Sciatic nerve (tissue), 2 donors: ENCODE results near the gene CCDC117. TPM values are rescaled to one million over a fixed set of nuclear protein-coding genes. Genes with fewer than 3 reads are reported as not detected.
A peak's percentile ranks its signal among the peaks of the same experiment; 100 is the strongest.
"Not testable (repeated sequence)": the region's sequence is repeated elsewhere in the genome, so short reads cannot be mapped to it uniquely, and the experiment has no call there.

Experiments used
- ATAC-seq: fragments of 200-7000 bp; cut with Tn5 transposase; one replicate; pipeline ENCODE4 v1.9.1; 2020; ENCODE audit warnings: mild to moderate bottlenecking, moderate library complexity
- DNase-seq: peaks from one replicate; pipeline ENCODE4 v3.0.0-alpha.2; 2020; ENCODE audit warnings: low spot score
- intact Hi-C: fragments of 100-400 bp; cut with DNase I; formaldehyde crosslinking; loops from one replicate; pipeline ENCODE4 v1.14.2; 2022
- total RNA-seq: library from RNA; stranded (reverse); fragmentation: NEBNext Ultra II Directional; extraction: Animal tissue kit (Norgen Biotek cat#: 25700); gene quantifications from one replicate; pipeline ENCODE4 v1.2.1, GENCODE V29; 2021
- donor health status: DM: no; HTN: no; CAD: no.
- donor health status: DM: no; HTN: no; CAD: no.

Gene CCDC117
- total RNA-seq, 1 donor from 2014 or later = 16.1 TPM

GRCh38 chr22:28798810-28799605 lies 26.5 kb downstream of the CCDC117 start:
- intact Hi-C loops = no loop called here
- DNase-seq = no peak

GRCh38 chr22:28799606-28800307 lies 27.3 kb downstream of the CCDC117 start:
- intact Hi-C loops = no loop called here
- peak; percentile 81 for ATAC-seq
- DNase-seq = peak; percentile 83

More at GRCh38 chr22:28798810-28799605, 26.5 kb downstream of the CCDC117 start:
- ATAC-seq = peak; percentile 84

DNA sequence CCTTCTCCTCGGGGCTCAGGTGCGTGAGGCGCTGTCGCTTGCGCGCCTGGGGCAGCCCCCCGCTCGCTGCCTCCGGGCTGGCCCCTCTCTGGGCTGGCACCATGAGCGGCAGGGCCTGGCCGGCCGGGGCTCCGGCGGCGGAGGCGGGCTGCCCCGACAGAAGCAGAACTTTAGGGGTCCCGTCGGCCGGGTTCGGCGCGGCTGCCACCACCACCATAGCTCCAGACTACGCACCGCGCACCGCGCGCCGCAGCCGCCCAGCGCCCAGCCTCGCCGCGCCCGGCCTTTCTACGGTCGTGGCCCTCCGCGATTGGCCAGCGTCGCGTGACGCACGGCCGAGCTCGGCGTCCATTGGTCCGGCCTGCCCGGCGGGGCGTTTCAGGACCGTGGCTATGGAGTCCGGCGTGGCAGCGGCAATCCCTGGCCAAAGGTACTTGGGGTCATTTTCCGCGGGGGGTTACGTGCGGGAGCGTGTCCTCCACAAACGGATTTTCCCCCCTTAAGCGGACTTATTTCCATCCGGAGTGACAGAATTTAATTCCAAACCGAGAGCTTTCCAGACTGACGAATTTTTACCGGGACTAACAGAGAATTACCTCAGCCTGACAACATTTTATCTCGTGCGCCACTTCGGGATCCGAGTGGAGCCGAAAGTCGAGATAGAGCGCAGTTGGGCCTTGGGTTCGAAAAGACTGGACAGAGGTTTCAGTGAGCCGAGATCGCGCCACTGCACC lies 28.0 kb downstream of the CCDC117 start, which contains the start of gene XBP1:
Gene XBP1 (minus strand): TSS at position 262 of the 734 bp plus-strand sequence.
- DNase-seq (peak; percentile 96), ATAC-seq (peak; percentile 97)
- intact Hi-C loops = no loop called here

- intact Hi-C loops = no loop called here
- ATAC-seq (peak; percentile 4), DNase-seq (no peak)
These were observed 29.5 kb downstream of the CCDC117 start for GRCh38 chr22:28801845-28802594.

DNA sequence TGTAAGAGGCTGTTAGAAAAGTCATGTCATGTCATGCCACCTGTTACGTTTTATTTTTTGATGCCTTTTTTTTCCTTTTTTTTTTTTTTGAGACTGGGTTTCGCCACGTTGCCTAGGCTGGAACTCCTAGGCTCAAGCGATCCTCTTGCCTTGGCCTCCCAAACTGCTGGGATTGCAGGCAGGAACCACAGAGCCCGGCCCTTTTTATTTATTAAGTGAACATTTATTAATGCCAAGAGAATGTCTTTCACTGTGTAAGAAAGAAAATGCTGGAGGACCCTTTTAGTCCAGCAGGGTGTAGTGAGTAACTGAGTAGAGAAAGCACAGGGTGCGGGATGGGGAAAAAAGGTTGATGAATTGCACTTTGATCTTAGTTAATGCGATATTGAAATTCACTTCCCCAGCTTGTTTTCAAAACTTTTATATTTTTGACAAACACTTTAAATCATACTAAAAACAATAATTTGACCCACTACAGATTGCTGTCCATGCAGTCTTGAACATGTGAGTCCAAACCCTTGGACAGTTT lies 30.2 kb downstream of the CCDC117 start:
- DNase-seq (no peak), ATAC-seq (no peak)
- intact Hi-C loops = no loop called here

GRCh38 chr22:28805426-28805825 lies 32.9 kb downstream of the CCDC117 start:
- not testable (repeated sequence) for ATAC-seq, DNase-seq
- intact Hi-C loops = loop anchor here (5.0 kb wide), 1 partner anchor 1212 kb away; no protein-coding TSS in a partner anchor

- DNase-seq = no peak
- intact Hi-C loops = loop anchor here (5.0 kb wide), 1 partner anchor 1208 kb away; no protein-coding TSS in a partner anchor
- ATAC-seq = no peak
These were observed 36.3 kb downstream of the CCDC117 start for GRCh38 chr22:28808716-28809355.

DNA sequence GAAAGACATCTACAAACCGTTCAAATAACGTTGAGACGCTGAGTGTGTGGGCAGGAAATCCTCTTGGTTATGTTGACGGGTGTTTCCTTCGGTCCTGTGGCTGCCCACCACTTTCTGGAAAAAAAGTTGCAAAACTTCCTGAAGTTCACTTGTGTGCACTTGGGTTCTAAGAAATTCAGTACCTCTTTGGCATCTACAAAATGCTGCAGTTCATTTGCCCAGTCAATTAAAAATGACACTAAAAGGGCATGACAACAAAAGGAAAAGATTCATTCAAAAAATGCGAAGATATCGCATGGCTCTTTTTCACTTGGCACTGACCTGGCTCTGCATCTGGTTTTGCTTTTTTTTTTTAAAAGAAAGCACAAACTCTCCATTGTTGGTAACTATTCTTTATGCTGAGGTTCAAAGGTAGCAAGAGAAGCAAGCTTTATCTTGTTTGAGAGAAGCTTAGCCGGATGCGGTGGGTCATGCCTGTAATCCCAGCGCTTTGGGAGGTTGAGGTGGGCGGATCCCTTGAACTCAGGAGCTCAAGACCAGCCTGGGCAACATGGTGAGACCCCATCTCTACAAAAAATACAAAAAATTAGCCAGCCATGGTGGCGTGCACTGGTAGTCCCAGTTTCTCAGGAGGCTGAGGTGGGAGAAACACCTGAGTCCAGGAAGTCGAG lies 38.5 kb downstream of the CCDC117 start:
- no peak for DNase-seq
- ATAC-seq = peak; percentile 38
- intact Hi-C loops = no loop called here

- intact Hi-C loops = no loop called here
- ATAC-seq (peak; percentile 63), DNase-seq (peak; percentile 27)
These were observed 40.0 kb downstream of the CCDC117 start for GRCh38 chr22:28812516-28812915.

DNA sequence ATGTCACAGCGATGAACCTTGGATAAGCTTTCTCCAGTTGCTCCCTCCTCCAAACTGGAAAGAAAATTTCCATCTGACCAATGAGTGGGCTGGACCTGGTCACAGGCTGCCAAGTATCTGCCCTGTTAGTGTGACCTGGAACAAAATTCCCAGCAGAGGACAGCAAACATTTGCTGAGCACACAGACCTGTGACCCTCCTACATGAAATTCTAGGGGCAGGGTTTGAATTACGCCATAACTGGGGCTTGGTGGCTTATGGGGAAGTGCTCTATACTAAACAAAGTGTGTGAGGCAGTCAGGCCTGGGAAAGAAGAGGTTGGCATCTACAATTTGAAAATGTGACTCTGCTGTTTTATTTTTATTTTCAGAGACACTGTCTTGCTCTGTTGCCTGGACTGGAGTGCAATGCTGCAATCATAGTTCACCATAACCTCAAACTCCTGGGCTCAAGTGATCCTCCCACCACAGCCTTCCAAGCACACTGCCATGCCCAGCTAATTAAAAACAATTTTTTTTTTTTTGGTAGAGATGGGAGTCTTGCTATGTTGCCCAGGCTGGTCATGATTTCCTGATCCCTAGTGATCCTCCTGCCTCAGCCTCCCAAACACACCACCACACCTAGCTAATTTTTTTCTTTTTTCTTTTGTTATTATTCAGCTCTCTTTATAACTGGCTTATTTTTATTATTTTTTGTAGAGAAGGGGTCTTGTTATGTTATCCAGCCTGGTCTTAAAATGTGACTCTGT lies 41.5 kb downstream of the CCDC117 start:
- intact Hi-C loops = no loop called here
- ATAC-seq (peak; percentile 81), DNase-seq (peak; percentile 37)

GRCh38 chr22:28815111-28815510 lies 42.6 kb downstream of the CCDC117 start:
- intact Hi-C loops = no loop called here
- peak; percentile 23 for DNase-seq
- ATAC-seq = no peak

DNA sequence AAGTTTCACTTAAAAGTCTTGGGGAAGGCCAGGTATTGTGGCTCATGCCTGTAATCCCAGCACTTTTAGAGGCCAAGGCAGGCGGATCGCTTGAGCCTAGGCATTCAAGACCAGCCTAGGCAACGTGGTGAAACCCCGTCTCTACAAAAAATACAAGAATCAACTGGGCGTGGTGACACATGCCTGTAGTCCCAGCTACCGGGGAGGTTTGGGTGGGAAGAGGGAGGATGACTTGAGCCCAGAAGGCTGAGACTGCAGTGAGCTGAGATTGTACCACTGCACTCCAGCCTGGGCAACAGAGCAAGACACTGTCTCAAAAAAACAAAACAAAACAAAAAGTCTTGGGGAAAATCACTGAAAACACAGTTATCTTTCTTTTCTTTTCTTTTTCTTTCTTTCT lies 43.2 kb downstream of the CCDC117 start:
- intact Hi-C loops = no loop called here
- ATAC-seq (no peak), DNase-seq (no peak)

GRCh38 chr22:28817064-28817463 lies 44.6 kb downstream of the CCDC117 start:
- intact Hi-C loops = no loop called here
- no peak for DNase-seq
- no peak for ATAC-seq

GRCh38 chr22:28817919-28818859 lies 45.7 kb downstream of the CCDC117 start:
- DNase-seq (peak; percentile 40), ATAC-seq (no peak)
- intact Hi-C loops = no loop called here

- no peak for ATAC-seq
- peak; percentile 36 for DNase-seq
- intact Hi-C loops = no loop called here
These were observed 47.0 kb downstream of the CCDC117 start for GRCh38 chr22:28819253-28820096.
